Measurements from ENCODE around the gene FZD7.

Gene FZD7

DNA sequence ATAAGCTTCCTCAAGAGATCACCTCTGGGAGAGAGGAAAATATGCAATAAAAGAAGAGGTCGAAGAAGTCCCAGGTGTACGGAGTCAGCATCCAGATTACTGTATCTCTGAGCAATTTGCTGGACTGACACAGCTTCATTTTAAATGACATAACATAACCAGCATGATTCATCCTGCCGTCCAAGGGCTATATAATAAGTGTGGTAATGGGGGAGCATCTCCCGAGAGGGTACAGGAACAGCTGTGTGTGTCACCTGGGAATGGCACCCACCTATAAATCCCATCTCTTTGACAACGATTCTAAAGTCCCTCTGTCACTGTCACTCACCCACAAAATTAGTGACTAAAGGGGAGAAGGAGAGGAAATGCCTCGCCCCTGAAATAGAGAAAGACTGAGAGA, 19.3 kb upstream of the FZD7 start:
- no peak for DNase-seq (ENCODE audit: low read depth, low spot score)

- no peak for DNase-seq (ENCODE audit: low read depth, low spot score)
These were observed 18.9 kb upstream of the FZD7 start for GRCh38 chr2:202014759-202015211.

DNA sequence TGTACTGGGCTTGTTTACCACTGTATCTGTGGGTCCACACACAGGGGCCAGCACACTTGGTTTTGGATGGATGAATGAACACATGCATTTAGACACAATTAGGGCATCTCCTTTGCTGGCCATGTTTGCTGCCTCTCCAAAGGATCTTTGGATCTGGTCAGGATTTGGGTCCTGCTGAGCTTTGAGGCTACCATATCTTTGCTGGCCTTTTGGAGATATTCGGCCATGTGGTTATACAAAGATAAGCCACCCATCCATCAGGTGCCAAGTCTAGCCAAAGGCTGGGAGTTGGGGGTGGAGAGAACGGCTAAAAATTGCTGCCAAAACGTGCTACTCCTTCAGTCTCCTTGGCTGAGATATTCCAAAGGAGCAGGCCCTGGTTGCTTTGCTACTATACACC, 18.2 kb upstream of the FZD7 start:
- no peak for DNase-seq (ENCODE audit: low read depth, low spot score)

- DNase-seq (ENCODE audit: low read depth, low spot score): no peak
These were observed 17.0 kb upstream of the FZD7 start for GRCh38 chr2:202016579-202017227.

- DNase-seq (ENCODE audit: low read depth, low spot score): no peak
These were observed 15.7 kb upstream of the FZD7 start for GRCh38 chr2:202017940-202018339.

GRCh38 chr2:202018950-202019349, 14.7 kb upstream of the FZD7 start:
- no peak for DNase-seq (ENCODE audit: low read depth, low spot score)

DNA sequence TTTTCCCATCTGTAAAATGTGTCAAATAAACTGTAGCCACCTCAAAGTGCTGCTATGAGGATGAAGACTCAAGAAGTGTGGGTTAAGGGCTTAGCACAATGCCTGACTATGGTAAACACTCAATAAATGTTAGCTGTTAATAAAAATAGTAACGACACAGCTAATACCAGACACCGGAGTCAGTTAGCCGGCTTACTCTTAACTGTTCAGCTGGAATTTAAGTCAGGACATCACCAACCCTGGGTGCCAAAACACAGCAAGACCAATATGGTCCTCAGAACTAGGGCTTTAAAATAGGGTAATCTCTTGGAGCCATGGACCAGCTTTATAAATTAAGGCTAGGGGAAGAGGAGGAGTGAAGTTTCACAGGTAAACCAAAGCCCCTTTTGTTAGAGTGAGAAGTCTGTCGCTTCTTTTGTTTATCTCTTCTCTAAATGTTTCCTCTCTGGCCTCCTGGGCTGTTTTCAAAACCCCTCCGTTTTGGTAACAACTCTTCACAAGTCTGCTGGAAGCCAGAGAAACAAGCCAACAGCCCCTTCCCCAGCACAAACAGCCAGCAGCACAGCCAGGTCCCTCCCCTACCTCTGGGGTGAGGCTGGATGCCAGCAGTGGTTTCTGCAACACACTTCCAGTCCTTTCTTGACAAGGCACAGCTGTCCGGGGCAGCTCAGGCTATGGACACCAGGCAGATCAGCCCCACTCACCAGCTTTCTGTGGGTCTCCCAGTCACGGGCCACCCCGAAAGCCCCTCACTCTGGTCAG, 13.8 kb upstream of the FZD7 start:
- DNase-seq (ENCODE audit: low read depth, low spot score): no peak

DNA sequence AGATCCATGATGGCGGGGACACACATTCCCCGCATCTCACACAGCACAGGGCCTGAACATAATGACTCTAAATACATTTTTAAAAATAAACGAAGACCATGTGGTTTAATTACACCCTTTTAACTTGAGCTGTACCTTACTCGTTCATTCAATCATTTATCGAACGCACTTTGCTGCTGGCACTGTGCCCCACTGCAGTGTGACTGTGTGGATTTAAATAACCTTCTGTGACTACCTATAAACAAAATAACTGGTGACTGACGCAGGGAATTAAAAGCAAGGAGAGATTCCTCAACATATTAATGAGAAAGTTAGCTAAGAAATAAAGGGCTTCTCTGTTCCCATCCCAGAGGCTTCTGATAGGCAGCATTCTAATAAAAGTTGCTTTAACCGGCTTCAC, 10.9 kb upstream of the FZD7 start:
- no peak for DNase-seq (ENCODE audit: low read depth, low spot score)

- DNase-seq (ENCODE audit: low read depth, low spot score): no peak
These were observed 10.3 kb upstream of the FZD7 start for GRCh38 chr2:202023198-202023903.

GRCh38 chr2:202023904-202024266, 9.8 kb upstream of the FZD7 start:
- DNase-seq (ENCODE audit: low read depth, low spot score): no peak

DNA sequence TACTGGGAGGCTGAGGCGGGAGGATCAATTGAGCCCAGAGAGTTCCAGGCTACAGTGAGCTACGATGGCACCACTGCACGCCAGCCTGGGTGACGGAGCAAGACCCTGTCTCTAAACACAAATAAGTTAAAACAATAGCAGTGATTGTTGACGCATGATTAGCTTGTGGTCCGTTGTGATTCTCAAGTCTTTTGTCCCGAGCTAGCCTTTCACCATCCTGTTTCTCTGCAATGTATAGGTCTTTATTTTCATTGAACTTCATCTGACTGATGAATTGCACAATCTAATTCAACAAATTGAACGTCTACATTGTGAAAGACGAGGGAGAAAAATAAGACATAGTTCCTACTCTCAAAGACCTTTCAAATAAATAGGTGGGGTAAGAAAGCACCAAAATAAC, 8.8 kb upstream of the FZD7 start:
- DNase-seq (ENCODE audit: low read depth, low spot score): no peak

GRCh38 chr2:202025816-202026215, 7.8 kb upstream of the FZD7 start:
- DNase-seq (ENCODE audit: low read depth, low spot score): no peak

DNA sequence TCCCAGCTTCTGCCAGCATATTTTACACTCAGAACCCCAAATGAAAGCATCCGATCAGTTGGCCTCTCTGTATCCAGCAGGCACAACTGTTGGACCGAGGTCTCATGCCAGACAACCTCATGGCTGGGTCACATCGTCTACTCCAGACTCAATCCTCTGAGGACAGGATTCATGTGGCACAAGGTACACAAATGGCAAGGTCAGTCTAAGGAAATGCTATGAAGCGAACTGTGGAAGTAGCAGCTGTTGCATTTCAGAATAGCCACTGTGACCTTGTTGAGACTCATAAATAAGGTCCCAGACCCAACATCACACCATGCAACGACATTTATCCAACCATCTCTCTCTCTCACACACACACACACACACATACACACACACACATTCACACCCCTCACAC, 7.1 kb upstream of the FZD7 start:
- no peak for DNase-seq (ENCODE audit: low read depth, low spot score)

DNA sequence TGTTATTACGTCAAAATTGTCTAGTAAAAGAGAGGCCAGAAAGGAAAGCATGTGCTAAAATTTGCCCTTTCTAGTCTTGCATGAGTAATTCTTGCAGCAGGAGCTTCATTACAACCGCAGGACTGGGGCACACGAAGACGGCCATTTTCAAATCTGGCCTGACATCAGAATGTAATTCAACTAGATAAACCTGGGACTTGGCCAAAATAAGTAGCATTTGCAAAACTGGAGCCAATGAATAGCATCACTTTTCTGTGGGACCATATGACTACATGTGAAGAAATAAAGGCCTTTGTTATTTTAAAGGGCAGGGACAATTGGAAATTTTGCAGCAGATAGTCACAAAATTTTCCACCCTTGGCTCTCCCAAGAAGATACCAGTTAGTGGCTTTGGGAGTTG, 3.0 kb upstream of the FZD7 start:
- no peak for DNase-seq (ENCODE audit: low read depth, low spot score)

DNA sequence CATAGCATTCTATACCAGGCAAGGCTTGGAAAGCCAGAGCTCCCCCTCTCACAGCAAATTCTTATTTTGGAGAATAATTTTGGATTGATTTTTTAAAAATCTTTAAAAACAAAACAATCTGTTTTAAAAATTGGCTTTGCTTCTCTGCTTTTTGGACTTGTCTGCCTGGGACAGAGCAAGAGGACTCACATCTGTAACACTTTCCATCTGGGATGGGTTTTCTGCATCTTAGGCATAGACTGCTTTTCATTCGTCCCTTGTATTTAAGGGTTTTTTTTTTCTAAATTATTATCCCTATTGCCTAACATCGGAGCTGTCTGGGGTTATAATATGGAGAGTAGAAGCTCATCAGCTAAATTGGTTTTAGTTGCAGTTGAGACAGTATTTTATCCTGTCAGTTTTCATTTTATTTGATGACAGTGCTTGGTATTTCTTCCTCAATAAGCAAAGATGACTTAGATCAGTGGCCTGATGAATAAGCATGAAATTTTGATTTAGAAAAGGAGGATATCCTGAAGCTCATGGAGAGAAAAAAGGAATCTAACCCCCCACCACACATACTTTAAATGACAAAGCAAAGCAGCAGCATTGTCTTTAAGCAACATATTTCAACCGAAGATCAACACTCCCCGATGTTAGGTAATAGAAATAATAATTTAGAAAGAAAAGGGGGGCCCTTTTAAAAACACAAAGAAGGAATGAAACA, 2.3 kb upstream of the FZD7 start:
- DNase-seq (ENCODE audit: low read depth, low spot score): no peak

DNA sequence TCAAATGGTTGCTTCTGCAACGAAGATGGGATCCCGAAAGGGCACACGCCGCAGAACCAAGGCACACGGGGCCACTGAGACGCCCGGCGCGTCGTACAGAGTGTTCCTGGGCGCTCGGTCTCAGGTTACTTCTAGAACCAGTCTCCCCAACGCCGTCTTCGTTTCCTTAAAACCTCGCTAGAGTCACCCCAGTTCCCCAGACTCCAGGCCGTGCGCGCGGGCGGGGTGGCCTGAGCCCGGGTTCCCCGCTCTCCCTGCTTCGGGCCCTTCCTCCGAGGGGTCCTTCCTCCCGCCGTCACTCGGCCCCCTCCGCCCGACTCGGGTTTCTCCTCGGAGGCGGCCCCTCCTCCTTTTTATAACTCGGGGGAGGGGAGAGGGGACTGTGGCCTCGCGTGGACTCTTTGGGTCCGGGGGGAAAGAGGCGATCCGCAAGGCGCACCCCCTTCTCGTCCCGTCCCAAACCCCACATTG, 774 bp upstream of the FZD7 start:
- no peak for DNase-seq (ENCODE audit: low read depth, low spot score)

DNA sequence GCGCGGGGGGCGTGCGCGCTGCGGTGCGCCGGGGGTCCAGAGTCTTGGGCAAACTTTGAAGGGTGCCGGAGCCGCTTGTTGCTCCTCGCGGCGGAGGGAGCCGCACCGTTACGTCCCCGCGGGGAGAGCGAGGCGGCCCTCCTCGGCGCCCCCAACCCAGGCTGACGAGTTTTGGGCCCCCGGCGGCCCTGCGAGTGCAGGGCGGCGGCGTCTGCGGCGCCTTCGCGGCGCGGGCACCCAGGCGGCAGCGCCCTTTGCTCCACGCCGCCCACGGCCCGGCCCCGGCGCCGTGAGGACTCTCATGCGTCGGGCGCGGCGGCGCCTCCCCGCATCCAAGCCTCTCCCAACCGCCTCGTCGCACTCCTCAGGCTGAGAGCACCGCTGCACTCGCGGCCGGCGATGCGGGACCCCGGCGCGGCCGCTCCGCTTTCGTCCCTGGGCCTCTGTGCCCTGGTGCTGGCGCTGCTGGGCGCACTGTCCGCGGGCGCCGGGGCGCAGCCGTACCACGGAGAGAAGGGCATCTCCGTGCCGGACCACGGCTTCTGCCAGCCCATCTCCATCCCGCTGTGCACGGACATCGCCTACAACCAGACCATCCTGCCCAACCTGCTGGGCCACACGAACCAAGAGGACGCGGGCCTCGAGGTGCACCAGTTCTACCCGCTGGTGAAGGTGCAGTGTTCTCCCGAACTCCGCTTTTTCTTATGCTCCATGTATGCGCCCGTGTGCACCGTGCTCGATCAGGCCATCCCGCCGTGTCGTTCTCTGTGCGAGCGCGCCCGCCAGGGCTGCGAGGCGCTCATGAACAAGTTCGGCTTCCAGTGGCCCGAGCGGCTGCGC, 814 bp downstream of the FZD7 start:
- no peak for DNase-seq (ENCODE audit: low read depth, low spot score)

DNA sequence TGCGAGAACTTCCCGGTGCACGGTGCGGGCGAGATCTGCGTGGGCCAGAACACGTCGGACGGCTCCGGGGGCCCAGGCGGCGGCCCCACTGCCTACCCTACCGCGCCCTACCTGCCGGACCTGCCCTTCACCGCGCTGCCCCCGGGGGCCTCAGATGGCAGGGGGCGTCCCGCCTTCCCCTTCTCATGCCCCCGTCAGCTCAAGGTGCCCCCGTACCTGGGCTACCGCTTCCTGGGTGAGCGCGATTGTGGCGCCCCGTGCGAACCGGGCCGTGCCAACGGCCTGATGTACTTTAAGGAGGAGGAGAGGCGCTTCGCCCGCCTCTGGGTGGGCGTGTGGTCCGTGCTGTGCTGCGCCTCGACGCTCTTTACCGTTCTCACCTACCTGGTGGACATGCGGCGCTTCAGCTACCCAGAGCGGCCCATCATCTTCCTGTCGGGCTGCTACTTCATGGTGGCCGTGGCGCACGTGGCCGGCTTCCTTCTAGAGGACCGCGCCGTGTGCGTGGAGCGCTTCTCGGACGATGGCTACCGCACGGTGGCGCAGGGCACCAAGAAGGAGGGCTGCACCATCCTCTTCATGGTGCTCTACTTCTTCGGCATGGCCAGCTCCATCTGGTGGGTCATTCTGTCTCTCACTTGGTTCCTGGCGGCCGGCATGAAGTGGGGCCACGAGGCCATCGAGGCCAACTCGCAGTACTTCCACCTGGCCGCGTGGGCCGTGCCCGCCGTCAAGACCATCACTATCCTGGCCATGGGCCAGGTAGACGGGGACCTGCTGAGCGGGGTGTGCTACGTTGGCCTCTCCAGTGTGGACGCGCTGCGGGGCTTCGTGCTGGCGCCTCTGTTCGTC, 1.7 kb downstream of the FZD7 start:
- DNase-seq (ENCODE audit: low read depth, low spot score): no peak

DNA sequence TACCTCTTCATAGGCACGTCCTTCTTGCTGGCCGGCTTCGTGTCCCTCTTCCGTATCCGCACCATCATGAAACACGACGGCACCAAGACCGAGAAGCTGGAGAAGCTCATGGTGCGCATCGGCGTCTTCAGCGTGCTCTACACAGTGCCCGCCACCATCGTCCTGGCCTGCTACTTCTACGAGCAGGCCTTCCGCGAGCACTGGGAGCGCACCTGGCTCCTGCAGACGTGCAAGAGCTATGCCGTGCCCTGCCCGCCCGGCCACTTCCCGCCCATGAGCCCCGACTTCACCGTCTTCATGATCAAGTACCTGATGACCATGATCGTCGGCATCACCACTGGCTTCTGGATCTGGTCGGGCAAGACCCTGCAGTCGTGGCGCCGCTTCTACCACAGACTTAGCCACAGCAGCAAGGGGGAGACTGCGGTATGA, 2.3 kb downstream of the FZD7 start:
- no peak for DNase-seq (ENCODE audit: low read depth, low spot score)

GRCh38 chr2:202036601-202037037, 3.0 kb downstream of the FZD7 start:
- DNase-seq (ENCODE audit: low read depth, low spot score): no peak

Data from smooth muscle cell of the brain vasculature (primary cell).